Muscle of back (tissue), 11 donors: ENCODE data around the gene LIF. TPM values are rescaled to one million over a fixed set of nuclear protein-coding genes. Genes with fewer than 3 reads are reported as not detected.
A peak's percentile ranks its signal among the peaks of the same experiment; 100 is the strongest.
"Not testable (repeated sequence)": the region's sequence is repeated elsewhere in the genome, so short reads cannot be mapped to it uniquely, and the experiment has no call there.

Experiments used
- DNase-seq, 3 donors: peaks; one replicate each; pipeline versions ENCODE4 v3.0.0 to v3.0.0-alpha.2; 2013
- polyA plus RNA-seq, 10 donors: library from polyadenylated mRNA; unstranded; fragments of 120-200 nt; gene quantifications; one replicate each; pipeline ENCODE4 v1.2.1, GENCODE V29; 2013; ENCODE audit not compliant: insufficient read length in 10 of 10

LIF gene
- polyA plus RNA-seq, 10 donors: 0.62 to 1.5 (median 0.80) TPM

- no peak for DNase-seq
Measured at GRCh38 chr22:30244641-30245040, 1.9 kb downstream of the LIF start.

GRCh38 chr22:30244066-30244465 lies 2.5 kb downstream of the LIF start:
- no peak for DNase-seq

GRCh38 chr22:30243661-30244060 lies 2.9 kb downstream of the LIF start:
- DNase-seq: no peak

GRCh38 chr22:30241576-30242371 lies 4.8 kb downstream of the LIF start:
- peak in 2 of 3 donors; percentile 34 to 72 for DNase-seq

GRCh38 chr22:30240541-30241417 lies 5.8 kb downstream of the LIF start:
- DNase-seq: no peak

GRCh38 chr22:30239488-30240405 lies 6.8 kb downstream of the LIF start:
- DNase-seq: no peak

GRCh38 chr22:30238661-30239487 lies 7.7 kb downstream of the LIF start:
- DNase-seq: peak; percentile 62 to 88 (median 74)

GRCh38 chr22:30238136-30238535 lies 8.4 kb downstream of the LIF start:
- no peak for DNase-seq

GRCh38 chr22:30236875-30237274 lies 9.7 kb downstream of the LIF start:
- no peak for DNase-seq

- DNase-seq: peak in 1 of 3 donors; percentile 76
Measured at GRCh38 chr22:30235687-30236170, 10.8 kb downstream of the LIF start.

GRCh38 chr22:30234786-30235470 lies 11.6 kb downstream of the LIF start:
- DNase-seq: peak; percentile 60 to 79 (median 67)

- not testable (repeated sequence) for DNase-seq
Measured at GRCh38 chr22:30234325-30234724, 12.2 kb downstream of the LIF start.

- no peak for DNase-seq
Measured at GRCh38 chr22:30233582-30233981, 13.0 kb downstream of the LIF start.

- DNase-seq: peak in 1 of 3 donors; percentile 52
Measured at GRCh38 chr22:30232716-30233218, 13.8 kb downstream of the LIF start.

GRCh38 chr22:30230787-30231461 lies 15.6 kb downstream of the LIF start:
- no peak for DNase-seq

- no peak for DNase-seq
Measured at GRCh38 chr22:30230330-30230729, 16.2 kb downstream of the LIF start.

- no peak for DNase-seq
Measured at GRCh38 chr22:30228509-30229359, 17.8 kb downstream of the LIF start.
